HG03280 (cell line): ENCODE results near the gene KRT1.
"Not testable (repeated sequence)": the region's sequence is repeated elsewhere in the genome, so short reads cannot be mapped to it uniquely, and the experiment has no call there.

ENCODE experiments used
- ATAC-seq: cut with Tn5 transposase; IDR thresholded peaks from one replicate; pipeline ENCODE4 v1.9.1; 2021; ENCODE audit warnings: mild to moderate bottlenecking, moderate library complexity; ENCODE audit not compliant: unreplicated experiment

The KRT1 gene

GRCh38 chr12:52682938-52683574 is 2.8 kb upstream of the KRT1 start:
- no peak for ATAC-seq

DNA sequence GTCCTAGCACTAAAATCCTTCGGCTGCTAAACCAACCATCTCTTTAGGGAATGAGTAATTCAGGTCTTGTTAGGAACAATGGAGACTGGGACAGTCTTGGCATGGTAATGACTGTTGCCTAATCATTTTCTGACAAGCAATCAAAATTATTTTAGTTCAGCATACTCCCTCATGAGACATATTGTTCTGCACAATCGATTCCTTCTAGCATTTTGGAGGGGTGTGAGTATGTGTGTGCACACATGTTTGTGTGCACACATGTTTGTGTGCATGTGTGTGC is 2.1 kb upstream of the KRT1 start:
- no peak for ATAC-seq

DNA sequence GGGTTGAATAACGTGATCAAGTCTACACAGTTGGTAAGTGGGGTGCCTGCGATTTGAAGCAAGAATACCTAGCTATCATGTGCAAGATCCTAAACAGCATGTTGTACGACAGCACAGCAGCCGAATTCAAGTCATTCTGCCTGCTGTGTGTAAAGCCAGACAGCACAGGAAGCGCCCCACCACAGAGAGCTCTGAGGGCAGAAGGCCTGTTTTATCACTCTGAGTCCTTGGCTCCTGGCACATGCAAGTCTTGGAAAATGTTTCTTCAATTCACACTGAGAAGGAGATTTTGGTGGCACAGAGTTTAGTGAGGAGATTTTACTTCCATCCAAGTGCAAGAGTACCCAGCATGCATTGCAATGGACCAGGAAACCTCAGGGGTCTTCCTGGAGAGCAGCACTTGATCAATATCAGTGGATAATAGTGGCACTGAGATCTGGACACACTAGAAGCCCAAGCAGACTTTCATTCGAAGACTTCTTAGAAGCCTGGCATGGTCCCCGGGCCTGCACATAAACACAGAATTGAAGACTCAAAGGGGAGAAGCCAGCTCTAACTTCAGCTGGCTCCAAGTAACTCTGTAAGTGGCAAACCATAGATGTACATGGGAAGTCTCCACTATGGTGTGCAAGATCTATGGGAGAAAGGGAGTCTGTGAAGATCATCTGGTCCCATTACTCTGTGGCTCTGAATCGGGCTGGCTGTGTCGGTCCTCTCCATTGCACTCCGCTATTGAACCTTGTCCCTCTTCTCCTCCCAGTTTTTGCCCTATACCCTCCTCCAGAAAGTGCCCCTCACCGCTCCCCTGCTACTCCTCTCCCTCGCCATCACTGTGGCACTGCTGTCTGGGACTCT is 1.5 kb upstream of the KRT1 start:
- ATAC-seq: no peak

GRCh38 chr12:52679875-52680274 is 332 bp downstream of the KRT1 start:
- no peak for ATAC-seq

DNA sequence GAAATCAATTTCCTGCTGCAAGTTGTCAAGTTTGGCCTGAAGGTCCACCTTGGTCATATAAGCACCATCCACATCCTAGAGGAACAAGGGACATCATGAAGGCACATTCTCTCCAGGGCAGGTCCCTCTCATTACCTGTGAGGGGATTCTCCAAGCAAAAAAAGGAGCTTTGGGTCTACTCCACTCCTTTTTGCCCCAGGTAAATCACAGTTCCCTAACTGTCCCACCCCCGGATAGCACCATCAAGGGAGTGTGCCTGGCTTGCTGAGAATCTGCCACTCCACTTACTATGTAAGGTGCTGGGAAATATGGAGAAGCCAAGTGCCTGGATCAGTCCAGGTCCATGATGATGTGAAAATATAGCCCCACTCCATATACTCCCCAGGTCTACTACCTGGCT is 2.5 kb downstream of the KRT1 start:
- no peak for ATAC-seq

GRCh38 chr12:52677126-52677525 is 3.1 kb downstream of the KRT1 start:
- ATAC-seq: no peak

- ATAC-seq: no peak
Measured at GRCh38 chr12:52676163-52676562, 4.0 kb downstream of the KRT1 start.

- ATAC-seq: no peak
Measured at GRCh38 chr12:52675301-52675701, 4.9 kb downstream of the KRT1 start.

DNA sequence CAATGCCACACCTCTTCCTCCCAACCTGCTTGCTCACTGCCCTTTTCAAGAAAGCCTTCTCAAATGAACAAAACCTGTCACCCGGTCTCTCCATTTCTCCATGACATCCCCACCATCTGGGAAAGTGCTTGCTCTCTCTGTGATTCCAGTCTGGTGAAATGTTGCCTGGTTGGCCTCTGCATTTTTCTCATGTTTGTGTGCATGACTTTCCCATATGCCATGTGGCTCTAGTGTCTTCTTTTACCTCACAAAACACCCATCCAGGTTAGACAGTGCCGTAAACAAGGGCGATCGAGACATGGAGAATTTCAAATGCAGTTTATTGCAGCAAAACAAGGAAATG is 5.8 kb downstream of the KRT1 start:
- ATAC-seq: no peak

- no peak for ATAC-seq
Measured at GRCh38 chr12:52673713-52674432, 6.3 kb downstream of the KRT1 start.

DNA sequence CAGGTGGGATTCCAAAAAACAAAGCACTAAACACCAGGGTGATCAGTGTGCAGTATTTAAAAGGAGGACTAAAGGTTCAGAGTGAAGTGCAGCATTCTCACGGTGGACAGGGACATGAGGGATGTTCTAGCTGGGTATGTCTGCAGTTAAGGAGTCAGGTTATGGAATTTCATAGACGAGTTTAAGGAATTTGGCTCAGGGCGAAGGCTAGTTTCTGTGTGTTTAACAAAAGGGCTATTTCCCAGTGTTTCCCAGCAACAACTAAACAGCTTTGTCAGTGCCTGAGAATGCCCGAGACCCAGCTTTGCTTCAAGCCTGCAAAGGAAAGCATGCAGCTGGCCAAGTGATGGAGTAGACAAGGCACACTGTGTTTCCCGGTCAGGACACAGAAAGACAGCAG is 7.0 kb downstream of the KRT1 start:
- no peak for ATAC-seq

GRCh38 chr12:52672321-52672933 is 7.8 kb downstream of the KRT1 start:
- ATAC-seq: no peak

DNA sequence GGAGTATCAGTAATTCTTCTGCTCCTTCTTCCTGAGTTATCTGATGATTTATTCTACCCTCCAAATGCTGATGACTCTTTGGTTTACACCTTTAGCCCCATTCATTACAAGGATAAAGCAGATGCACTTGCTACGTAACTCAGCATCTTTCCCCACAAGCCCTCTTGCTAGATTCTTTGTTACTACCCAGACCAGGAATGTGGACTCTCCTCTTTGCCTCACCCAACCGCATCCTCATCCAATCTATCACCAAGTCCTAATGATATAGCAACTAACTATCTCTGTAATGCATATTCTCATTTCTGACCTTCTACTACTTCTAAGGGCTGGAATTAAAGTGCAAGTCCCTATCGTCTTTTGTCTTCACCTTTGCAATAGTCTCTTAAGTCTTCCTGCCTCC is 9.2 kb downstream of the KRT1 start:
- ATAC-seq: no peak

- ATAC-seq: no peak
Measured at GRCh38 chr12:52670506-52670905, 9.7 kb downstream of the KRT1 start.

GRCh38 chr12:52669941-52670340 is 10.3 kb downstream of the KRT1 start:
- not testable (repeated sequence) for ATAC-seq

GRCh38 chr12:52669426-52669825 is 10.8 kb downstream of the KRT1 start:
- no peak for ATAC-seq

- ATAC-seq: no peak
Measured at GRCh38 chr12:52667931-52668330, 12.3 kb downstream of the KRT1 start.

DNA sequence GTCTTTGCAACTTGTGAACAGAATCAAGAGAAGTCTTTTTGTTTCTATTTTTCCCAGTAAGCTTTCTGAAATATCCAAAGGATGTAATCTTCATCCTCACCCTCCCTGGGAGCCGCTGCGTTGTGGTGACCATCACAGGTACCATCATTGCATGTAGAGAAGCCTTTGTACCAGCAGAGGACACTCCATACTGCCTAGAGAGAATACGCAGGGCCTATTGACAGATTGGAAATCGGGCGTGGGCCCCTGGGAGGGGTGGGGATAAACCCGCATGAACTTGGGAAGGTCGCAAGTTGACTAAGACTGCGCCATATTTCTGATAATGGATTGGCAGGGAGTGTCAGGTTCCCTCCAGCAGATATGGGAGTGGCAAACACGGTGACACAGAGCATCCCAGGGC is 12.7 kb downstream of the KRT1 start:
- no peak for ATAC-seq

GRCh38 chr12:52666471-52666870 is 13.7 kb downstream of the KRT1 start:
- ATAC-seq: no peak

- no peak for ATAC-seq
Measured at GRCh38 chr12:52663420-52663819, 16.8 kb downstream of the KRT1 start.

DNA sequence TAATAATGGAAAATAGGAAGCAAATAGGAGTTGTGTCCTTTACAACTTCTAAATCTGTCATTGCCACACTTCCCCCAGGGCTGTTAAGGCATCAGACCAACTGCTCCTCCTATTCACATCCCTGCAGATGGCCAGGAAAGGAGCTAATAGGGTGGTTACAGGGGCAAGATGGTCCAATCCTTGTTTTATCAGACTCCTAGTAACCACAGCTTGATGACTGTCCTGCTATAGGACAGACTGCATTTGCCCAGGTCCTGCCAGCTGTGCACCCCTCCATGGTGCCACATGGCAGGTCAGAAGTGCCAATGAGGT is 17.3 kb downstream of the KRT1 start:
- no peak for ATAC-seq
